AG09309 (cell line): ENCODE measurements around the gene GOLGA6L10.
"Not testable (repeated sequence)": the region's sequence is repeated elsewhere in the genome, so short reads cannot be mapped to it uniquely, and the experiment has no call there.

Source experiments
- DNase-seq: peaks from one replicate; pipeline ENCODE4 v3.0.0-alpha.2; 2010; ENCODE audit warnings: low read depth
- H3K4me3 ChIP-seq: 2 replicates; pipeline ENCODE4 v1.5.1; 2011; ENCODE audit warnings: mild to moderate bottlenecking, low read depth, low read length, moderate library complexity; ENCODE audit not compliant: control insufficient read depth
- CTCF ChIP-seq: IDR thresholded peaks from 2 replicates; pipeline ENCODE4 v1.5.1; 2011; ENCODE audit warnings: mild to moderate bottlenecking, low read depth, low read length, inconsistent platforms; ENCODE audit not compliant: insufficient read depth, control insufficient read depth; ENCODE audit errors: missing control alignments

GOLGA6L10 gene

DNA sequence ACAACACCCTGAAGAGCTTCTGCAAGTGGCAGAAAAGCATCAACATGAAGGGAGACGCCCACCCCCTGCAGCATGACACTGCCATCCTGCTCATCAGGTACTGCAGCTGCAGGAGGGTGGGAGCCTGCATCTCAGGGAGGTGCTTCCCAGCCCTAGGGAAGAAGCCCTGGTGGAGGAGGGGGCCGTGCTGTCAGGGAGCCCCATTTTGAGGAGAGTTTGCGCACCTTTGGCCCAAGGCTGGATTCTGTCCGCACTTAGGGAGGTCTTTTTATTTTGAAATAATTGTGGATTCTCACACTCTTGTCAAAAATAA, 44.5 kb downstream of the GOLGA6L10 start:
- no peak overlapping the region for H3K4me3 ChIP-seq
- no peak for DNase-seq
- no peak for TF ChIP-seq CTCF

- no peak for TF ChIP-seq CTCF
- H3K4me3 ChIP-seq: no peak overlapping the region
- no peak for DNase-seq
Measured at GRCh38 chr15:82303956-82304777, 45.1 kb downstream of the GOLGA6L10 start.

DNA sequence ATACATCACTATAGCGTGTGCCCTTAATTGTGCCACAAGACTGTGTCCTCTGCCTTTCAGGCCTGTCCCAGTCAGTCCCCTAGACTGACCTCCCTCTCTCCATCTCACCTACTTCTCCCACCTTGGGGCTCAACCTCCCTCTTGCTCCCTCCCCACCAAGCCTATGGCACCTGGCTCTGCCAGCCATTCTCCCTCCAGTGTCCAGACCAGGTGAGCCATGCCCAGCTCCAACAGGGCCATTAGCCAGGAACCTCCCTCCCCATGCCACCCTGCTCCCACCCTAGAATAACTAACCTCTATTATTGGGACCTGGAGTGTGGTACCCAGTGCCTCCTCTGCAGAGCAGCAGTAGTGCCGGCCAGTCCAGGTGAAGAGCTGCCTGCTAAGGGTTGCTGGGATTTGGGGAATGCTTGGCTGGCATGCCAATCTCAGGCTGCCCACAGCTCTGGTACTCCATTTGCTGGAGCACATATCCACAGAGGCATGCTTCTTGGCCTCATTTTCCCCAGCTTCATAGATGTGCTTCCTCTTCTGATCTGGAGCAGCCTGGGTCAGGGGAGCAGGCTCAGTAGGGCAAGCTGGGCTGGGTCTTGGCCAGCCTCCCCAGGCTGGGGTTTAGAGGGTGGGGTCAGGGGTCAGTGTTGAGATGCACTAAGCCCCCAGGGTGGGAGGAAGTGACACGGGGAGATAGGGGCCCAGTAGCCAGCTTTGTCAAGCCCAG, 47.8 kb downstream of the GOLGA6L10 start:
- no peak for TF ChIP-seq CTCF
- DNase-seq: no peak
- no peak overlapping the region for H3K4me3 ChIP-seq

DNA sequence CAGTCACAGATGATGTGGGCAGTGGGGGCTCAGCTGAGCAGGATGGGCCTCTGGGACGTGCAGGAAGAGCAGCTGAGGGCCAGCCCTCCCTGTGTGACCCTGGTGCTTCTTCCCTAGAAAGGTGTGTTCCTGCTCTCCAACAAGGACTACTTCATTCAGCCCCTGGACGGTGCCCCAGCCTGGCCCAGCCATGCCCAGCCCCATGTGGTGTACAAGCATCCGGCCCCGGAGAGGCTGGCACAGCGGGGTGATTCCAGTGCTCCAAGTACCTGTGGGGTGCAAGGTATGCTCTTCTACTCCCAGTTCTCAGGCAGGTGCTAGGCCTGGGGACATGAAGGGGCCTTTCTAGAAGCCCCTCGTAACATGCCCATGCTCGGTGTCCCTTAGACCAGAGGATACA, 48.4 kb downstream of the GOLGA6L10 start:
- H3K4me3 ChIP-seq: no peak overlapping the region
- no peak for TF ChIP-seq CTCF
- no peak for DNase-seq

GRCh38 chr15:82300326-82300725, 48.9 kb downstream of the GOLGA6L10 start:
- not testable (repeated sequence) for H3K4me3 ChIP-seq, DNase-seq

DNA sequence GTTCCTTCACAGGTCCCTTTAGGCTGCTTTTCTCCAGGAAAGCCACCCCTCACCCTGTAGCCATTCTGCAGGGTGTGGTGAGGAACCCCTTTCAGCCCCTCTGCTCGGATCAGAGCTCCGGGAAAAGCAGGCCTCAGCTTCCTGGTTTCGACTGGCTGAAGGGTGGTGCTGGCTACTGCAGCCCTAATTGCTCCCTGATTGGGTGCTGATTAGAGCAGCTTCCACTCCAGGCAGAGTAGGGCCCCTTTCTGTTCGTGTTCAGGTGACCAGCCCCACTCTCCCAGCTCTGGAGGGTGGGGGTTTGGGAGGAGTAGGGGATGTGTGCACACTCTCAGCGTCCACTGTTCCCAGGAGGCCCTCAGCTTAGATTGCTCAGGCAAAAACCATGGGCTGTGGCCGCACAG, 49.8 kb downstream of the GOLGA6L10 start:
- H3K4me3 ChIP-seq, DNase-seq: not testable (repeated sequence)

DNA sequence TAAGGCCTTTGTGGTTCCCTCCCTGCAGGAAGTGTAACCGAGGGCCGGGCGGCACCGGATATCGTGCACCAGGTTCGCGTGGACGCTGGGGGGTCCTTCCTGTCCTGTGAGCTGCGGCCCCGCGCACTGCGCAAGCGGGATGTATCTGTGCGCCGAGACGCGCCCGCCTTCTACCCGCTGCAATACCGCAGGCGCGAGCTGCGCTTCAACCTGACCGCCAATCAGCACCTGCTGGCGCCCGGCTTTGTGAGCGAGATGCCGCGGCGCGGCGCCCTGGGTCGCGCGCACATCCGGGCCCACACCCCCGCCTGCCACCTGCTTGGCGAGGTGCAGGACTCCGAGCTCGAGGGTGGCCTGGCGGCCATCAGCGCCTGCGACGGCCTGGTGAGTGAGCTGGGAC, 50.8 kb downstream of the GOLGA6L10 start:
- H3K4me3 ChIP-seq: no peak overlapping the region
- no peak for DNase-seq
- no peak for TF ChIP-seq CTCF
